SK-N-SH treated with all-trans-retinoic acid at 6 μM for 48 hours (cell line): ENCODE data around the gene HABP4.

Experiments used
- ATAC-seq: fragments of 200-7000 bp; cut with Tn5 transposase; 3 replicates; pipeline ENCODE4 v1.9.1; 2020; ENCODE audit warnings: mild to moderate bottlenecking, moderate library complexity
- ARNTL ChIP-seq: fragments of 450-650 bp; formaldehyde crosslinking; IDR thresholded peaks from 2 replicates; pipeline ENCODE4 v1.5.0; 2020; ENCODE audit warnings: low read depth, mild to moderate bottlenecking, moderate library complexity, borderline replicate concordance
- BACH2 ChIP-seq: fragments of 250-450 bp; sonication (Bioruptor Pico); IDR thresholded peaks from 2 replicates; pipeline ENCODE4 v1.9.0; 2021; ENCODE audit warnings: mild to moderate bottlenecking, borderline replicate concordance
- CSDC2 ChIP-seq: fragments of 250-450 bp; sonication (Bioruptor Pico); IDR thresholded peaks from 2 replicates; pipeline ENCODE4 v1.5.0; 2020; ENCODE audit warnings: mild to moderate bottlenecking, moderate library complexity
- GLIS3 ChIP-seq: fragments of 250-450 bp; sonication (Bioruptor Pico); IDR thresholded peaks from 2 replicates; pipeline ENCODE4 v1.5.0; 2020; ENCODE audit warnings: mild to moderate bottlenecking, moderate library complexity
- ISL1 ChIP-seq: fragments of 250-450 bp; sonication (Bioruptor Pico); IDR thresholded peaks from 2 replicates; pipeline ENCODE4 v2.1.2; 2022; ENCODE audit warnings: mild to moderate bottlenecking, moderate library complexity
- OSR1 ChIP-seq: fragments of 250-450 bp; sonication (Bioruptor Pico); IDR thresholded peaks from 2 replicates; pipeline ENCODE4 v1.8.0; 2022; ENCODE audit warnings: moderate library complexity, mild to moderate bottlenecking, inconsistent platforms
- PPARA ChIP-seq: fragments of 250-450 bp; sonication (Bioruptor Pico); IDR thresholded peaks from 2 replicates; pipeline ENCODE4 v1.5.0; 2020; ENCODE audit warnings: mild to moderate bottlenecking, borderline replicate concordance
- RARB ChIP-seq: fragments of 250-450 bp; sonication (Bioruptor Pico); IDR thresholded peaks from 2 replicates; pipeline ENCODE4 v1.8.0; 2021; ENCODE audit warnings: mild to moderate bottlenecking, moderate library complexity
- SNAI2 ChIP-seq: fragments of 250-450 bp; sonication (Bioruptor Pico); IDR thresholded peaks from 2 replicates; pipeline ENCODE4 v1.5.0; 2020; ENCODE audit warnings: mild to moderate bottlenecking, moderate library complexity
- TCF4 ChIP-seq: fragments of 250-450 bp; sonication (Bioruptor Pico); IDR thresholded peaks from 2 replicates; pipeline ENCODE4 v1.8.0; 2021; ENCODE audit warnings: mild to moderate bottlenecking, moderate library complexity, borderline replicate concordance
- TOX ChIP-seq: fragments of 250-450 bp; sonication (Bioruptor Pico); IDR thresholded peaks from 2 replicates; pipeline ENCODE4 v1.8.0; 2021; ENCODE audit warnings: mild to moderate bottlenecking, moderate library complexity, borderline replicate concordance
- ZFP30 ChIP-seq: fragments of 450-650 bp; formaldehyde crosslinking; IDR thresholded peaks from 2 replicates; pipeline ENCODE4 v1.5.0; 2022; ENCODE audit warnings: mild to moderate bottlenecking, moderate library complexity
- ZNF565 ChIP-seq: fragments of 450-650 bp; formaldehyde crosslinking; conservative IDR thresholded peaks from 2 replicates; pipeline ENCODE4 v1.5.0; 2020; ENCODE audit warnings: low read depth, mild to moderate bottlenecking, moderate library complexity
- ZNF70 ChIP-seq: fragments of 450-650 bp; formaldehyde crosslinking; IDR thresholded peaks from 2 replicates; pipeline ENCODE4 v1.5.0; 2020; ENCODE audit warnings: mild to moderate bottlenecking, moderate library complexity
- ZNF8 ChIP-seq: fragments of 450-650 bp; formaldehyde crosslinking; IDR thresholded peaks from 2 replicates; pipeline ENCODE4 v1.5.0; 2020; ENCODE audit warnings: mild to moderate bottlenecking, moderate library complexity
- TF ChIP-seq, protein P1 (sequence below): fragments of 250-450 bp; sonication (Bioruptor Pico); IDR thresholded peaks from 2 replicates; pipeline ENCODE4 v1.8.0; 2021; ENCODE audit warnings: low read depth, mild to moderate bottlenecking, moderate library complexity, borderline replicate concordance
- TF ChIP-seq, protein P2 (sequence below): fragments of 250-450 bp; sonication (Bioruptor Pico); IDR thresholded peaks from 2 replicates; pipeline ENCODE4 v1.5.1; 2021; ENCODE audit warnings: mild to moderate bottlenecking, moderate library complexity
- TF ChIP-seq, protein P3 (sequence below): fragments of 250-450 bp; sonication (Bioruptor Pico); IDR thresholded peaks from 2 replicates; pipeline ENCODE4 v1.5.0; 2020; ENCODE audit warnings: mild to moderate bottlenecking, moderate library complexity
- TF ChIP-seq, protein P4 (sequence below): fragments of 250-450 bp; sonication (Bioruptor Pico); IDR thresholded peaks from 2 replicates; pipeline ENCODE4 v1.5.1; 2020; ENCODE audit warnings: low read depth, mild to moderate bottlenecking, moderate library complexity
- TF ChIP-seq, protein P5 (sequence below): fragments of 250-450 bp; sonication (Bioruptor Pico); IDR thresholded peaks from 2 replicates; pipeline ENCODE4 v1.8.0; 2020; ENCODE audit warnings: mild to moderate bottlenecking, moderate library complexity, borderline replicate concordance

HABP4 gene

DNA sequence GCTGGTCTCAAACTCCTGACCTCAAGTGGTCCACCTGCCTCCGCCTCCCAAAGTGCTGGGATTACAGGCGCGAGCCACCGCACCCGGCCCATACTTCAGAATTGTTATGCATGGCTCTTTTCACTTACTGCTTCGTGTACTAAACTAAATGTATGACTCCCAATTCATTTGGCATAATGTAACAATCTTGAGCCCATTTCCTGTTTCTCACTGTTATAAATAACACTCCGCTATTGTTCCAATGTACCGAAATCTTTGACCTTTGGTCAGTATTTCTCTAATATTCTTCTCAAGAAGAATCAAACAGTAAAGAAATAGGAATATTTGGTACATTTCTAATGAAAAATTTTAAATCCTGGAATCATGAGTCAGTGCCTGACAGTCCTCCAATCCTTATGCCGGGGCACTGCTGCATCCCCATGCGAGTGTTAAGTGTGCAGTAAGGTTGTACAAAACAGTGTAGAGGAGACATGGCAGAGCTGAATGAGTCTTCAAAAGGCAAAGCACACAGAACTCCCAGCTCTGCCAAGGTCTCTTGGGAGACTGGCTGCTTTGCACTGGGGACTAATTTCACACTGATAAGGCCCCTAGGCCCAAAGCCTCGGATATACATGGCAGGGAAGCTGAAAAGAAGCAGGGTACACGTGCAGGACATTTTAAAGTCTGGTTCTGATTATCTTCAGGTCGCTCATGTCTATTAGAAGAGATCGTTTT lies 58.4 kb downstream of the HABP4 start:
- no peak for ATAC-seq
- no peak for TF ChIP-seq ZNF8 (CRISPR knock-in tag)
- no peak for TF ChIP-seq ISL1 (CRISPR knock-in tag)
- TF ChIP-seq, protein P1, sequence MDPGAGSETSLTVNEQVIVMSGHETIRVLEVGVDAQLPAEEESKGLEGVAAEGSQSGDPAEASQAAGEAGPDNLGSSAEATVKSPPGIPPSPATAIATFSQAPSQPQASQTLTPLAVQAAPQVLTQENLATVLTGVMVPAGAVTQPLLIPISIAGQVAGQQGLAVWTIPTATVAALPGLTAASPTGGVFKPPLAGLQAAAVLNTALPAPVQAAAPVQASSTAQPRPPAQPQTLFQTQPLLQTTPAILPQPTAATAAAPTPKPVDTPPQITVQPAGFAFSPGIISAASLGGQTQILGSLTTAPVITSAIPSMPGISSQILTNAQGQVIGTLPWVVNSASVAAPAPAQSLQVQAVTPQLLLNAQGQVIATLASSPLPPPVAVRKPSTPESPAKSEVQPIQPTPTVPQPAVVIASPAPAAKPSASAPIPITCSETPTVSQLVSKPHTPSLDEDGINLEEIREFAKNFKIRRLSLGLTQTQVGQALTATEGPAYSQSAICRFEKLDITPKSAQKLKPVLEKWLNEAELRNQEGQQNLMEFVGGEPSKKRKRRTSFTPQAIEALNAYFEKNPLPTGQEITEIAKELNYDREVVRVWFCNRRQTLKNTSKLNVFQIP (CRISPR knock-in tag) = no peak
- TF ChIP-seq, protein P2, sequence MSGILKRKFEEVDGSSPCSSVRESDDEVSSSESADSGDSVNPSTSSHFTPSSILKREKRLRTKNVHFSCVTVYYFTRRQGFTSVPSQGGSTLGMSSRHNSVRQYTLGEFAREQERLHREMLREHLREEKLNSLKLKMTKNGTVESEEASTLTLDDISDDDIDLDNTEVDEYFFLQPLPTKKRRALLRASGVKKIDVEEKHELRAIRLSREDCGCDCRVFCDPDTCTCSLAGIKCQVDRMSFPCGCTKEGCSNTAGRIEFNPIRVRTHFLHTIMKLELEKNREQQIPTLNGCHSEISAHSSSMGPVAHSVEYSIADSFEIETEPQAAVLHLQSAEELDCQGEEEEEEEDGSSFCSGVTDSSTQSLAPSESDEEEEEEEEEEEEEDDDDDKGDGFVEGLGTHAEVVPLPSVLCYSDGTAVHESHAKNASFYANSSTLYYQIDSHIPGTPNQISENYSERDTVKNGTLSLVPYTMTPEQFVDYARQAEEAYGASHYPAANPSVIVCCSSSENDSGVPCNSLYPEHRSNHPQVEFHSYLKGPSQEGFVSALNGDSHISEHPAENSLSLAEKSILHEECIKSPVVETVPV (CRISPR knock-in tag) = no peak

DNA sequence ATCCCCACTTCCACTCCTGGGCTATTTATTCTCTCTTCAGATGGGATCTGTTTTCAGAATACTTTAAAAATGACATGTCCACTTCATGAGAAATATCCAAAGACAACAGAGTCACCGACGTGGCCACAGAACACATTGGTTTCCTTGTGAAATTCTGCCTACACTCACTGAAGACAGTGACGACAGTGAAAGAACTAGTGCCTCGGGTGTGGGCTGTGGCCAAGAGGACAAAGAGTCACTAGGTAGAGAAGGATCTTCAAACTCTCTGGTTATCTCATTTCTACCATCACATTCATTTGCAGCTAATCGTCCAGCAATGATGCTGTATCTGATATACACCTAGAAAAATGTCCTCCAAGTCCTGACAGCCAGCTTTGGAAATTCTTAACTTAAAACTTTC lies 59.1 kb downstream of the HABP4 start:
- ATAC-seq = no peak
- TF ChIP-seq SNAI2 = no peak
- no peak for TF ChIP-seq ZFP30
- no peak for TF ChIP-seq ZNF8 (CRISPR knock-in tag)
- no peak for TF ChIP-seq CSDC2 (CRISPR knock-in tag)
- no peak for TF ChIP-seq TOX (CRISPR knock-in tag)
- TF ChIP-seq, protein P3, sequence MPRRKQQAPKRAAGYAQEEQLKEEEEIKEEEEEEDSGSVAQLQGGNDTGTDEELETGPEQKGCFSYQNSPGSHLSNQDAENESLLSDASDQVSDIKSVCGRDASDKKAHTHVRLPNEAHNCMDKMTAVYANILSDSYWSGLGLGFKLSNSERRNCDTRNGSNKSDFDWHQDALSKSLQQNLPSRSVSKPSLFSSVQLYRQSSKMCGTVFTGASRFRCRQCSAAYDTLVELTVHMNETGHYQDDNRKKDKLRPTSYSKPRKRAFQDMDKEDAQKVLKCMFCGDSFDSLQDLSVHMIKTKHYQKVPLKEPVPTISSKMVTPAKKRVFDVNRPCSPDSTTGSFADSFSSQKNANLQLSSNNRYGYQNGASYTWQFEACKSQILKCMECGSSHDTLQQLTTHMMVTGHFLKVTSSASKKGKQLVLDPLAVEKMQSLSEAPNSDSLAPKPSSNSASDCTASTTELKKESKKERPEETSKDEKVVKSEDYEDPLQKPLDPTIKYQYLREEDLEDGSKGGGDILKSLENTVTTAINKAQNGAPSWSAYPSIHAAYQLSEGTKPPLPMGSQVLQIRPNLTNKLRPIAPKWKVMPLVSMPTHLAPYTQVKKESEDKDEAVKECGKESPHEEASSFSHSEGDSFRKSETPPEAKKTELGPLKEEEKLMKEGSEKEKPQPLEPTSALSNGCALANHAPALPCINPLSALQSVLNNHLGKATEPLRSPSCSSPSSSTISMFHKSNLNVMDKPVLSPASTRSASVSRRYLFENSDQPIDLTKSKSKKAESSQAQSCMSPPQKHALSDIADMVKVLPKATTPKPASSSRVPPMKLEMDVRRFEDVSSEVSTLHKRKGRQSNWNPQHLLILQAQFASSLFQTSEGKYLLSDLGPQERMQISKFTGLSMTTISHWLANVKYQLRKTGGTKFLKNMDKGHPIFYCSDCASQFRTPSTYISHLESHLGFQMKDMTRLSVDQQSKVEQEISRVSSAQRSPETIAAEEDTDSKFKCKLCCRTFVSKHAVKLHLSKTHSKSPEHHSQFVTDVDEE = no peak
- TF ChIP-seq, protein P4, sequence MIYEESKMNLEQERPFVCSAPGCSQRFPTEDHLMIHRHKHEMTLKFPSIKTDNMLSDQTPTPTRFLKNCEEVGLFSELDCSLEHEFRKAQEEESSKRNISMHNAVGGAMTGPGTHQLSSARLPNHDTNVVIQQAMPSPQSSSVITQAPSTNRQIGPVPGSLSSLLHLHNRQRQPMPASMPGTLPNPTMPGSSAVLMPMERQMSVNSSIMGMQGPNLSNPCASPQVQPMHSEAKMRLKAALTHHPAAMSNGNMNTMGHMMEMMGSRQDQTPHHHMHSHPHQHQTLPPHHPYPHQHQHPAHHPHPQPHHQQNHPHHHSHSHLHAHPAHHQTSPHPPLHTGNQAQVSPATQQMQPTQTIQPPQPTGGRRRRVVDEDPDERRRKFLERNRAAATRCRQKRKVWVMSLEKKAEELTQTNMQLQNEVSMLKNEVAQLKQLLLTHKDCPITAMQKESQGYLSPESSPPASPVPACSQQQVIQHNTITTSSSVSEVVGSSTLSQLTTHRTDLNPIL = no peak
- TF ChIP-seq ZNF565 = no peak
- no peak for TF ChIP-seq TCF4 (CRISPR knock-in tag)
- TF ChIP-seq ZNF70 (CRISPR knock-in tag) = no peak
- TF ChIP-seq ISL1 (CRISPR knock-in tag) = no peak
- TF ChIP-seq, protein P1 (CRISPR knock-in tag) = no peak
- TF ChIP-seq PPARA (CRISPR knock-in tag) = no peak
- TF ChIP-seq, protein P2 (CRISPR knock-in tag) = no peak
- no peak for TF ChIP-seq OSR1 (CRISPR knock-in tag)
- no peak for TF ChIP-seq ARNTL (CRISPR knock-in tag)
- TF ChIP-seq GLIS3 (CRISPR knock-in tag) = no peak
- TF ChIP-seq BACH2 (CRISPR knock-in tag) = no peak
- no peak for TF ChIP-seq RARB (CRISPR knock-in tag)
- TF ChIP-seq, protein P5, sequence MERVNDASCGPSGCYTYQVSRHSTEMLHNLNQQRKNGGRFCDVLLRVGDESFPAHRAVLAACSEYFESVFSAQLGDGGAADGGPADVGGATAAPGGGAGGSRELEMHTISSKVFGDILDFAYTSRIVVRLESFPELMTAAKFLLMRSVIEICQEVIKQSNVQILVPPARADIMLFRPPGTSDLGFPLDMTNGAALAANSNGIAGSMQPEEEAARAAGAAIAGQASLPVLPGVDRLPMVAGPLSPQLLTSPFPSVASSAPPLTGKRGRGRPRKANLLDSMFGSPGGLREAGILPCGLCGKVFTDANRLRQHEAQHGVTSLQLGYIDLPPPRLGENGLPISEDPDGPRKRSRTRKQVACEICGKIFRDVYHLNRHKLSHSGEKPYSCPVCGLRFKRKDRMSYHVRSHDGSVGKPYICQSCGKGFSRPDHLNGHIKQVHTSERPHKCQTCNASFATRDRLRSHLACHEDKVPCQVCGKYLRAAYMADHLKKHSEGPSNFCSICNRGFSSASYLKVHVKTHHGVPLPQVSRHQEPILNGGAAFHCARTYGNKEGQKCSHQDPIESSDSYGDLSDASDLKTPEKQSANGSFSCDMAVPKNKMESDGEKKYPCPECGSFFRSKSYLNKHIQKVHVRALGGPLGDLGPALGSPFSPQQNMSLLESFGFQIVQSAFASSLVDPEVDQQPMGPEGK (CRISPR knock-in tag) = no peak
